Uterus (tissue), 2 donors: ENCODE results near the gene DLGAP5.

Experiments used
- CTCF ChIP-seq, 4 experiments: fragments of 200-600 bp in 2 of 4; fragments of 450-650 bp in 2 of 4; sonication (generic) in 2 of 4; IDR thresholded peaks; one replicate each; pipeline ENCODE4 v1.5.1; 2016 to 2019; ENCODE audit warnings: antibody characterized with exemption in 4 of 4, mild to moderate bottlenecking in 2 of 4, moderate library complexity in 1 of 4
- POLR2A ChIP-seq, 2 donors: fragments of 450-650 bp; IDR thresholded peaks; one replicate each; pipeline ENCODE4 v1.6.1; 2016; ENCODE audit warnings: antibody characterized with exemption in 2 of 2, mild to moderate bottlenecking in 1 of 2, moderate library complexity in 1 of 2

GRCh38 chr14:55238019-55238680, 46.8 kb upstream of the DLGAP5 start:
- TF ChIP-seq CTCF (IDR thresholded peaks at IDR 0.05) (no peak), POLR2A (IDR thresholded peaks at IDR 0.05) (no peak)
